SK-N-SH treated with all-trans-retinoic acid at 6 μM for 48 hours (cell line): ENCODE measurements around the gene AOPEP.

ENCODE experiments used
- ISL1 ChIP-seq: fragments of 250-450 bp; sonication (Bioruptor Pico); IDR thresholded peaks from 2 replicates; pipeline ENCODE4 v2.1.2; 2022; ENCODE audit warnings: mild to moderate bottlenecking, moderate library complexity
- PATZ1 ChIP-seq: fragments of 250-450 bp; sonication (Bioruptor Pico); IDR thresholded peaks from 2 replicates; pipeline ENCODE4 v1.8.0; 2020; ENCODE audit warnings: mild to moderate bottlenecking, moderate library complexity, borderline replicate concordance
- RARB ChIP-seq: fragments of 250-450 bp; sonication (Bioruptor Pico); IDR thresholded peaks from 2 replicates; pipeline ENCODE4 v1.8.0; 2021; ENCODE audit warnings: mild to moderate bottlenecking, moderate library complexity
- SNAI2 ChIP-seq: fragments of 250-450 bp; sonication (Bioruptor Pico); IDR thresholded peaks from 2 replicates; pipeline ENCODE4 v1.5.0; 2020; ENCODE audit warnings: mild to moderate bottlenecking, moderate library complexity
- TSHZ2 ChIP-seq: fragments of 250-450 bp; sonication (Bioruptor Pico); IDR thresholded peaks from 2 replicates; pipeline ENCODE4 v1.5.0; 2020; ENCODE audit warnings: mild to moderate bottlenecking, moderate library complexity
- ZNF565 ChIP-seq: fragments of 450-650 bp; formaldehyde crosslinking; conservative IDR thresholded peaks from 2 replicates; pipeline ENCODE4 v1.5.0; 2020; ENCODE audit warnings: low read depth, mild to moderate bottlenecking, moderate library complexity
- ZNF70 ChIP-seq: fragments of 450-650 bp; formaldehyde crosslinking; IDR thresholded peaks from 2 replicates; pipeline ENCODE4 v1.5.0; 2020; ENCODE audit warnings: mild to moderate bottlenecking, moderate library complexity

GRCh38 chr9:95107001-95107749, 380.7 kb downstream of the AOPEP start:
- TF ChIP-seq ZNF70 (CRISPR knock-in tag) (no peak), TSHZ2 (CRISPR knock-in tag) (no peak), RARB (CRISPR knock-in tag) (no peak), PATZ1 (CRISPR knock-in tag) (no peak), SNAI2 (CRISPR knock-in tag) (no peak), ZNF565 (CRISPR knock-in tag) (no peak), ISL1 (CRISPR knock-in tag) (no peak)
